Measurements from ENCODE around the gene CAPG. TPM values are rescaled to one million over a fixed set of nuclear protein-coding genes. Genes with fewer than 3 reads are reported as not detected.

CAPG gene
- total RNA-seq, 1 donor from 2014 or later, result 146 TPM

DNA sequence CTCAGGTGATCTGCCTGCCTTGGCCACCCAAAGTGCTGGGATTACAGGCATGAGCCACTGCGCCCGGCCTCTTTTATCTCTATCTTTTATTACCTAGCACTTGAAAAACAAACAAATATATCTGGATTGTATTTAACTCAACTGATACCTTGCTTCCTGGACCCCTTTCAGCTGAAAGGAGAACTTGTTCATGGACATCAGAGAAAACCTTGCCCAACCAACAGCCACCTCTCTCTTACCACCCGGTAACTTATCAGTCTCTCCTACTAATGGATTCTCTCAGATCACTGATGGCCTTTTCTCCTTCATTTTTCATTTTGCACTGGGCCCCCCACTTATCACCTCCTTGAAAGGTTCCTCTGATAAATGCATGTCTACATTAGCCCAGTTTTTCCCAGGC lies 62.6 kb downstream of the CAPG start:
- Mint-ChIP-seq H3K4me1 (ENCODE audit: low read depth) (peaks cover 3% of the 10 kb centered on the region), H3K36me3 (ENCODE audit: low read depth) (peaks cover 47% of the 10 kb centered on the region), H3K9me3 (no peaks in the 10 kb centered on the region), H3K27ac (no peak overlapping the region), H3K4me3 (ENCODE audit: low read depth) (no peak overlapping the region), H3K27me3 (ENCODE audit: low read depth) (no peaks in the 10 kb centered on the region)
- intact Hi-C loops (cut with micrococcal nuclease), result no loop called here
- DNase-seq (ENCODE audit: low spot score), result no peak

Other genes starting within 250 kb of the CAPG start
- gene TGOLN2, start 82.4 kb downstream of the CAPG start, total RNA-seq, result 94.0 and 96.5 TPM in 2 replicates
- 26.3 and 29.6 TPM in 2 replicates for gene RETSAT, start 55.8 kb downstream of the CAPG start, total RNA-seq
- 17.0 and 18.9 TPM in 2 replicates for gene ELMOD3, start 55.6 kb downstream of the CAPG start, total RNA-seq
- gene SH2D6, start 8.3 kb upstream of the CAPG start, total RNA-seq, result 0.48 and 1.3 TPM in 2 replicates
- 395 and 403 TPM in 2 replicates for gene MAT2A, start 128.8 kb upstream of the CAPG start, total RNA-seq
- gene GGCX, start 151.1 kb upstream of the CAPG start, total RNA-seq, result 25.1 and 27.0 TPM in 2 replicates
- gene VAMP8, start 167.2 kb upstream of the CAPG start, total RNA-seq, result 99.7 and 101 TPM in 2 replicates
- gene VAMP5, start 174.1 kb upstream of the CAPG start, total RNA-seq, result 41.0 and 41.3 TPM in 2 replicates
- gene RNF181, start 185.4 kb upstream of the CAPG start, total RNA-seq, result 130 and 134 TPM in 2 replicates
- 6.5 and 7.0 TPM in 2 replicates for gene TMEM150A, start 192.3 kb upstream of the CAPG start, total RNA-seq
- 34.7 and 35.6 TPM in 2 replicates for gene C2orf68, start 201.7 kb upstream of the CAPG start, total RNA-seq
- gene USP39, start 205.8 kb upstream of the CAPG start, total RNA-seq, result 84.1 and 90.1 TPM in 2 replicates

Measured in activated T-helper 2 cell treated with anti-CD3 and anti-CD28 coated beads, Interferon-gamma antibody, Interleukin-2, Interleukin-4, amounts not matched to agents 10 μg/mL and 5 μg/mL and 100 μg/mL, durations not matched to agents 14 hours and 24 hours and 36 hours (primary cell).